ENCODE data around the gene SKIC8. TPM values are rescaled to one million over a fixed set of nuclear protein-coding genes. Genes with fewer than 3 reads are reported as not detected.

The SKIC8 gene
- total RNA-seq, 2 experiments from 2014 or later, result 59.8 to 66.8 TPM

DNA sequence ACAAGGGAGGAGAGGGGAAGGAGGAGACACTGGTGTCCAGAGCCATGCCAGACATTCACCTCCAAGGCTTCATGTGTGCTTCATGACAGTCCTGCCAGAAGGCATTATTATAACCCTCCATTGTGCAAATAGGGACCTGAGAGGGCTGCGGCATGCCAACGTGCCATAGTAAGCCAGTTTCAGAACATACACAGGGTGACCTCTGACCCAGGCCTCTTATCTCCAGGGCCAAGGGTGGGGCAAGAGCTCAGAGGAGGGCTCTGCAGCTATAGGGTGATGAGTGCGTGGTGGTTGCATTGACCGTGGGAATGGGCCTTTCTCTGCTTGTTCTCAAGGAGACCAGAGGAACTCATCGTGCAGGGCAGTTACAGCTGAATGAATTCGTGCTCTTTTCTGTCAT, 55.3 kb downstream of the SKIC8 start:
- Histone ChIP-seq H3K79me2 (ENCODE audit: insufficient read depth, low read depth, low read length) (no peaks in the 10 kb centered on the region), H3K4me2 (ENCODE audit: low read length) (no peak overlapping the region)

DNA sequence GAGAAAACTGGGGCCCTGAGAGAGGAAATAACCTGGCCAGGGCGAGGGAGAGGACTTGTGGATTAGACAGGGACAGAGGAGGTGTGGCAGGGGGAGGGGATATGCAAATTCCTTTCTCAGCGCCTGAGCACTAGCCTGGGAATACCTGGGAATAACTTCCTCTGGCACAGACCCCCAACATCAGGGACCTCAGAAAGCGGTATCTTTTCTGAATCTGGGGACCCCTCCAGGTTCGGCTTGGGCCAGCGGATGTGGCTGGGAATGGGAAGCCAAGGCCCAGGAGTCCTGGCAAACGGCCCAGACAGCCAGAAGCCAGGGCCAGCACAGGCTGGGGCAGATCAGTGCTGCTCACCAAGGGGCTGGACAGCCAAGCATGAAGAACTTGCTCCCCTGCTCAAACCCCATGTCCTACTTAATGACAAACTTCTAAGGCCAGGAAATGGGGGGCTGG, 55.9 kb downstream of the SKIC8 start:
- intact Hi-C loops (cut with micrococcal nuclease; ENCODE audit: unreplicated experiment), result loop anchor here (5.0 to 10.0 kb wide), 2 partner anchors 111 to 339 kb away; partner anchors contain the start of gene CIB2
- H3K36me3 ChIP-seq (ENCODE audit: insufficient read depth, low read length), result no peaks in the 10 kb centered on the region

More for the DNA sequence above, 55.3 kb downstream of the SKIC8 start:
- ChIA-PET POLR2A (interaction anchor here (1.2 kb wide), 1 partner anchor 20 kb away, joined by 3 read pairs; no protein-coding TSS in a partner anchor), CTCF (ENCODE audit: unreplicated experiment) (no interaction called here)
- H3K9me2 ChIP-seq (ENCODE audit: insufficient read depth, low read length), result no peaks in the 10 kb centered on the region
- no peaks in the 10 kb centered on the region for H3K36me3 ChIP-seq (ENCODE audit: insufficient read depth, low read length)
- H3K4me1 ChIP-seq (ENCODE audit: insufficient read depth, low read length, poor library complexity, severe bottlenecking), result no peaks in the 10 kb centered on the region
- DNase-seq (ENCODE audit: low spot score), result no peak
- no peak overlapping the region for H3K4me3 ChIP-seq (ENCODE audit: low read depth, low read length, poor library complexity, severe bottlenecking)
- no TSS peak for BruUV-seq (replicated peaks)
- intact Hi-C loops (cut with micrococcal nuclease; ENCODE audit: unreplicated experiment), result loop anchor here (5.0 to 10.0 kb wide), 2 partner anchors 112 to 339 kb away; partner anchors contain the start of gene CIB2
- no peaks in the 10 kb centered on the region for H3K9me3 ChIP-seq (ENCODE audit: low read length)
- no peak overlapping the region for H3K27ac ChIP-seq (ENCODE audit: low read depth, low read length, poor library complexity, severe bottlenecking)
- TF ChIP-seq, protein P1, sequence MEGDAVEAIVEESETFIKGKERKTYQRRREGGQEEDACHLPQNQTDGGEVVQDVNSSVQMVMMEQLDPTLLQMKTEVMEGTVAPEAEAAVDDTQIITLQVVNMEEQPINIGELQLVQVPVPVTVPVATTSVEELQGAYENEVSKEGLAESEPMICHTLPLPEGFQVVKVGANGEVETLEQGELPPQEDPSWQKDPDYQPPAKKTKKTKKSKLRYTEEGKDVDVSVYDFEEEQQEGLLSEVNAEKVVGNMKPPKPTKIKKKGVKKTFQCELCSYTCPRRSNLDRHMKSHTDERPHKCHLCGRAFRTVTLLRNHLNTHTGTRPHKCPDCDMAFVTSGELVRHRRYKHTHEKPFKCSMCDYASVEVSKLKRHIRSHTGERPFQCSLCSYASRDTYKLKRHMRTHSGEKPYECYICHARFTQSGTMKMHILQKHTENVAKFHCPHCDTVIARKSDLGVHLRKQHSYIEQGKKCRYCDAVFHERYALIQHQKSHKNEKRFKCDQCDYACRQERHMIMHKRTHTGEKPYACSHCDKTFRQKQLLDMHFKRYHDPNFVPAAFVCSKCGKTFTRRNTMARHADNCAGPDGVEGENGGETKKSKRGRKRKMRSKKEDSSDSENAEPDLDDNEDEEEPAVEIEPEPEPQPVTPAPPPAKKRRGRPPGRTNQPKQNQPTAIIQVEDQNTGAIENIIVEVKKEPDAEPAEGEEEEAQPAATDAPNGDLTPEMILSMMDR (conservative IDR thresholded peaks at IDR 0.05; ENCODE audit: low read length), result no peak
- TF ChIP-seq EZH2phosphoT487 (IDR thresholded peaks at IDR 0.05; ENCODE audit: borderline replicate concordance, low read depth, low read length), result no peak
- no peaks in the 10 kb centered on the region for H4K20me1 ChIP-seq (ENCODE audit: insufficient read depth, low read length)
- no peak overlapping the region for H2AFZ ChIP-seq (ENCODE audit: low read length)

More for the DNA sequence above, 55.9 kb downstream of the SKIC8 start:
- ChIA-PET CTCF (ENCODE audit: unreplicated experiment) (no interaction called here), POLR2A (interaction anchor here (1.2 kb wide), 1 partner anchor 20 kb away, joined by 3 read pairs; no protein-coding TSS in a partner anchor)
- no peaks in the 10 kb centered on the region for H3K9me2 ChIP-seq (ENCODE audit: insufficient read depth, low read length)
- no peaks in the 10 kb centered on the region for H3K79me2 ChIP-seq (ENCODE audit: insufficient read depth, low read depth, low read length)
- DNase-seq (ENCODE audit: low spot score), result no peak
- H3K4me3 ChIP-seq (ENCODE audit: low read depth, low read length, poor library complexity, severe bottlenecking), result no peak overlapping the region
- TF ChIP-seq, protein P1 (conservative IDR thresholded peaks at IDR 0.05; ENCODE audit: low read length), result no peak
- no peak for TF ChIP-seq EZH2phosphoT487 (IDR thresholded peaks at IDR 0.05; ENCODE audit: borderline replicate concordance, low read depth, low read length)
- no peak overlapping the region for H3K27ac ChIP-seq (ENCODE audit: low read depth, low read length, poor library complexity, severe bottlenecking)
- H3K9me3 ChIP-seq (ENCODE audit: low read length), result no peaks in the 10 kb centered on the region
- no peak overlapping the region for H3K4me2 ChIP-seq (ENCODE audit: low read length)
- H2AFZ ChIP-seq (ENCODE audit: low read length), result no peak overlapping the region
- no TSS peak for BruUV-seq (replicated peaks)
- no peaks in the 10 kb centered on the region for H4K20me1 ChIP-seq (ENCODE audit: insufficient read depth, low read length)
- H3K4me1 ChIP-seq (ENCODE audit: insufficient read depth, low read length, poor library complexity, severe bottlenecking), result no peaks in the 10 kb centered on the region

Data from OCI-LY7 (cell line).